ENCODE data around the gene NACC2. TPM values are rescaled to one million over a fixed set of nuclear protein-coding genes. Genes with fewer than 3 reads are reported as not detected.
A peak's percentile ranks its signal among the peaks of the same experiment; 100 is the strongest.

The NACC2 gene
- total RNA-seq, 2 donors from 2014 or later: 24.5 to 55.2 TPM

- Histone ChIP-seq H3K9me3 (no peaks in the 10 kb centered on the region), H3K36me3 (no peaks in the 10 kb centered on the region), H3K4me3 (no peak overlapping the region), H3K27ac (no peak overlapping the region), H3K4me1 (replicated peaks) (no peaks in the 10 kb centered on the region), H3K27me3 (replicated peaks; ENCODE audit: insufficient read depth) (no peaks in the 10 kb centered on the region)
- TF ChIP-seq POLR2A (IDR thresholded peaks at IDR 0.05) (no peak), POLR2AphosphoS5 (IDR thresholded peaks at IDR 0.05) (no peak), CTCF (IDR thresholded peaks at IDR 0.05) (no peak)
- no peak for DNase-seq (ENCODE audit: low spot score)
- intact Hi-C loops (cut with DNase I): loop anchor here (5.0 kb wide), 1 partner anchor 146 kb away; no protein-coding TSS in a partner anchor
- WGBS: 85% methylated on average over 33 of the region's 33 CpGs
These were observed 41.2 kb upstream of the NACC2 start for GRCh38 chr9:136136127-136136925.

GRCh38 chr9:136135326-136136126, 40.4 kb upstream of the NACC2 start:
- no peak overlapping the region for H3K4me3 ChIP-seq
- no peaks in the 10 kb centered on the region for H3K9me3 ChIP-seq
- H3K27ac ChIP-seq: no peak overlapping the region
- intact Hi-C loops (cut with DNase I): loop anchor here (5.0 kb wide), 1 partner anchor 147 kb away; no protein-coding TSS in a partner anchor
- DNase-seq (ENCODE audit: low spot score): no peak
- no peaks in the 10 kb centered on the region for H3K36me3 ChIP-seq
- 68% methylated on average over 14 of the region's 18 CpGs for WGBS
- no peaks in the 10 kb centered on the region for H3K27me3 ChIP-seq (replicated peaks; ENCODE audit: insufficient read depth)
- no peaks in the 10 kb centered on the region for H3K4me1 ChIP-seq (replicated peaks)
- no peak for TF ChIP-seq POLR2A (IDR thresholded peaks at IDR 0.05)
- no peak for TF ChIP-seq CTCF (IDR thresholded peaks at IDR 0.05)
- TF ChIP-seq POLR2AphosphoS5 (IDR thresholded peaks at IDR 0.05): no peak

GRCh38 chr9:136133959-136134484, 38.9 kb upstream of the NACC2 start:
- Histone ChIP-seq H3K27me3 (replicated peaks; ENCODE audit: insufficient read depth) (no peaks in the 10 kb centered on the region), H3K4me3 (no peak overlapping the region), H3K9me3 (no peaks in the 10 kb centered on the region), H3K36me3 (no peaks in the 10 kb centered on the region), H3K4me1 (replicated peaks) (no peaks in the 10 kb centered on the region), H3K27ac (no peak overlapping the region)
- no peak for TF ChIP-seq POLR2AphosphoS5 (IDR thresholded peaks at IDR 0.05)
- TF ChIP-seq CTCF (IDR thresholded peaks at IDR 0.05): no peak
- no peak for TF ChIP-seq POLR2A (IDR thresholded peaks at IDR 0.05)
- intact Hi-C loops (cut with DNase I): no loop called here
- WGBS: 30% methylated on average over 18 of the region's 18 CpGs
- DNase-seq (ENCODE audit: low spot score): no peak

GRCh38 chr9:136133191-136133958, 38.3 kb upstream of the NACC2 start:
- Histone ChIP-seq H3K4me3 (peak overlapping the region; percentile 23 to 33), H3K9me3 (no peaks in the 10 kb centered on the region), H3K36me3 (no peaks in the 10 kb centered on the region), H3K27me3 (replicated peaks; ENCODE audit: insufficient read depth) (no peaks in the 10 kb centered on the region), H3K4me1 (replicated peaks) (no peaks in the 10 kb centered on the region), H3K27ac (no peak overlapping the region)
- intact Hi-C loops (cut with DNase I): no loop called here
- WGBS: 5% methylated on average over 45 of the region's 69 CpGs
- TF ChIP-seq CTCF (IDR thresholded peaks at IDR 0.05): peak in 2 of 4 experiments; percentile 32 to 43
- no peak for TF ChIP-seq POLR2A (IDR thresholded peaks at IDR 0.05)
- no peak for DNase-seq (ENCODE audit: low spot score)

Measured in prostate gland (tissue), 2 donors.